ENCODE data around the gene PGGHG. TPM values are rescaled to one million over a fixed set of nuclear protein-coding genes. Genes with fewer than 3 reads are reported as not detected.

PGGHG gene
- total RNA-seq, 1 experiment from 2014 or later: 12.4 TPM

DNA sequence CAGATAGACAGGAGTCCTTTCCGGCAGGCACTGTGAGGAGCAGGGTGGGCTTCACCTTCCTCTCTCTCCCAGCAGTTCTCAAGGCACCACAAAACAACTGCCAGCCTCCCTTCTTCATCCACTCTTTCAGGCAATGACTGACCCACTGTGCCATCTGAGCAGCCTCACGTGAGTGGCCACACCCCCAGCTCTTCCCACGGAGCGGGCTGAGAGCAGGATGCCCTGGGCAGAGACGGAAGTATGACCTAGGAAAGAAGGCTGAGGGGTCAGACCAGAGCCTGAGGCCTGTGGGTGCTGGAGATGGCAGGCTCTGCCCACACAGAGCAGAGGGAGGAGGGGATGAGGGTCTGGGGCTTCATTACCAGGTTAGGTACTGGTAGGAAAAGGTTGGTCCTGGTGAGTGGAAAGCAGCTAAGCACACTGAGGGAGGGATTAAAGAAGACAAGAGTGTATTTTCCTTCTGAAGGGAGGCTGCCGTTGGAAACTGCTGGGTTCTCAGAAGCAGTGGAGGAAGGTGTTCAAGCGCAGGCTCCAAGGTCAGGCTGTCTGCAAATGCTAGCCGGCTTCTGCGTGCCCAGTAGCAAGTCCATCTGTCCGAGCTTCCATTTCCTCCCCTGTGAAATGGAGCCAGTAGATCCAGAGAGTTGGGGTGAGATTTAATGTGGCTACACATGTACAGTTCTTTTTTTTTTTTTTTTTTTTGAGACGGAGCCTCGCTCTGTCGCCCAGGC lies 6.1 kb upstream of the PGGHG start:
- TF ChIP-seq EZH2 (IDR thresholded peaks at IDR 0.05; ENCODE audit: low read length, unreplicated experiment) (no peak), EZH2phosphoT487 (IDR thresholded peaks at IDR 0.05; ENCODE audit: borderline replicate concordance, low read length) (no peak)
- TF ChIP-seq, protein P1, sequence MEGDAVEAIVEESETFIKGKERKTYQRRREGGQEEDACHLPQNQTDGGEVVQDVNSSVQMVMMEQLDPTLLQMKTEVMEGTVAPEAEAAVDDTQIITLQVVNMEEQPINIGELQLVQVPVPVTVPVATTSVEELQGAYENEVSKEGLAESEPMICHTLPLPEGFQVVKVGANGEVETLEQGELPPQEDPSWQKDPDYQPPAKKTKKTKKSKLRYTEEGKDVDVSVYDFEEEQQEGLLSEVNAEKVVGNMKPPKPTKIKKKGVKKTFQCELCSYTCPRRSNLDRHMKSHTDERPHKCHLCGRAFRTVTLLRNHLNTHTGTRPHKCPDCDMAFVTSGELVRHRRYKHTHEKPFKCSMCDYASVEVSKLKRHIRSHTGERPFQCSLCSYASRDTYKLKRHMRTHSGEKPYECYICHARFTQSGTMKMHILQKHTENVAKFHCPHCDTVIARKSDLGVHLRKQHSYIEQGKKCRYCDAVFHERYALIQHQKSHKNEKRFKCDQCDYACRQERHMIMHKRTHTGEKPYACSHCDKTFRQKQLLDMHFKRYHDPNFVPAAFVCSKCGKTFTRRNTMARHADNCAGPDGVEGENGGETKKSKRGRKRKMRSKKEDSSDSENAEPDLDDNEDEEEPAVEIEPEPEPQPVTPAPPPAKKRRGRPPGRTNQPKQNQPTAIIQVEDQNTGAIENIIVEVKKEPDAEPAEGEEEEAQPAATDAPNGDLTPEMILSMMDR (conservative IDR thresholded peaks at IDR 0.05; ENCODE audit: low read depth, low read length): no peak
- Histone ChIP-seq H3K9ac (ENCODE audit: low read length) (no peak overlapping the region), H3K27ac (ENCODE audit: low read length) (no peak overlapping the region), H3K4me1 (ENCODE audit: insufficient read depth, low read length) (no peaks in the 10 kb centered on the region), H2AFZ (ENCODE audit: low read length) (no peak overlapping the region), H4K20me1 (ENCODE audit: low read length) (no peaks in the 10 kb centered on the region), H3K9me2 (replicated peaks; ENCODE audit: low read length) (no peaks in the 10 kb centered on the region), H3K36me3 (ENCODE audit: low read depth, low read length) (no peaks in the 10 kb centered on the region), H3K79me2 (ENCODE audit: low read length) (no peaks in the 10 kb centered on the region), H3K27me3 (ENCODE audit: low read length) (peaks cover 22% of the 10 kb centered on the region), H3K9me3 (ENCODE audit: low read length) (no peaks in the 10 kb centered on the region), H3K4me3 (ENCODE audit: low read length) (no peak overlapping the region), H3K4me2 (ENCODE audit: low read length) (no peak overlapping the region), H3F3A (ENCODE audit: low read length, unreplicated experiment) (no peaks in the 10 kb centered on the region)
- ChIA-PET POLR2A (ENCODE audit: unreplicated experiment) (interaction anchor here (0.6 to 0.7 kb wide), 2 partner anchors 66 to 124 kb away, joined by 3 to 9 read pairs; no protein-coding TSS in a partner anchor), CTCF (no interaction called here)
- BruUV-seq (replicated peaks): no TSS peak
- ATAC-seq: no peak
- no peak for DNase-seq
- intact Hi-C loops (cut with micrococcal nuclease): no loop called here

DNA sequence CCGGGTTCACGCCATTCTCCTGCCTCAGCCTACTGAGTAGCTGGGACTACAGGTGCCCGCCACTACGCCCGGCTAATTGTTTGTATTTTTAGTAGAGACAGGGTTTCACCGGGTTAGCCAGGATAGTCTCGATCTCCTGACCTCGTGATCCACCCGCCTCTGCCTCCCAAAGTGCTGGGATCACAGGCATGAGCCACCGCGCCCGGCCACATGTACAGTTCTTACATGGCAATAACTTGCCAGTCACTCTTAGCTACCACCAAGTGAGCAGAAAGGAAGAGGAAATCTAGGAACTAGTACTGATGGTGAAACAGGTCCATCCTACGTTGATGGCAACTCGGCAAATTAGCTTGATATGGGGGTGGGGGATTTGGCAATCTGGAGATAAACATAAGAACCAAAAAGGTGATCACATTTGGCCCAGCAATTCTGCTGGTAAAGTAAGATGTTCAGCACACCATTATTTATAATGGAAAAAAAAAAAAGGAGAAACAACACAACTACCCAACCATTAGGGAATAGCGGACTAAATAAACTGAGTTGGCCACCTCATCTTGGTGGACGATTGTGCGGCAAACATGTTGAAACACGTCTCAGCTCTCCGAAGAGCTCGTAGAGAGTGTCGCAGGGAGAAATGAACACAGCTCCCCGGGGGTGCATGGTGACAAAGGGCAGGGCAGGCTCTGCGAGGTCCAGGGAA lies 5.4 kb upstream of the PGGHG start:
- Histone ChIP-seq H4K20me1 (ENCODE audit: low read length) (no peaks in the 10 kb centered on the region), H3K4me1 (ENCODE audit: insufficient read depth, low read length) (no peaks in the 10 kb centered on the region), H3F3A (ENCODE audit: low read length, unreplicated experiment) (no peaks in the 10 kb centered on the region), H3K27me3 (ENCODE audit: low read length) (peaks cover 22% of the 10 kb centered on the region), H3K4me3 (ENCODE audit: low read length) (no peak overlapping the region), H3K27ac (ENCODE audit: low read length) (no peak overlapping the region), H3K4me2 (ENCODE audit: low read length) (no peak overlapping the region), H3K79me2 (ENCODE audit: low read length) (no peaks in the 10 kb centered on the region), H3K9ac (ENCODE audit: low read length) (no peak overlapping the region), H3K9me2 (replicated peaks; ENCODE audit: low read length) (no peaks in the 10 kb centered on the region), H2AFZ (ENCODE audit: low read length) (no peak overlapping the region), H3K36me3 (ENCODE audit: low read depth, low read length) (no peaks in the 10 kb centered on the region), H3K9me3 (ENCODE audit: low read length) (no peaks in the 10 kb centered on the region)
- no peak for DNase-seq
- ChIA-PET POLR2A (ENCODE audit: unreplicated experiment) (interaction anchor here (0.7 kb wide), 1 partner anchor 67 kb away, joined by 9 read pairs; no protein-coding TSS in a partner anchor), CTCF (no interaction called here)
- intact Hi-C loops (cut with micrococcal nuclease): no loop called here
- no peak for ATAC-seq
- TF ChIP-seq, protein P1 (conservative IDR thresholded peaks at IDR 0.05; ENCODE audit: low read depth, low read length): no peak
- TF ChIP-seq EZH2 (IDR thresholded peaks at IDR 0.05; ENCODE audit: low read length, unreplicated experiment) (no peak), EZH2phosphoT487 (IDR thresholded peaks at IDR 0.05; ENCODE audit: borderline replicate concordance, low read length) (no peak)
- BruUV-seq (replicated peaks): no TSS peak

Measured in PC-3 (cell line).